ENCODE results near the gene NKX6-1. TPM values are rescaled to one million over a fixed set of nuclear protein-coding genes. Genes with fewer than 3 reads are reported as not detected.

Gene NKX6-1
- total and polyA plus RNA-seq, 3 donors from 2014 or later, result 0.87 to 1.9 (median 1.3) TPM

- Histone ChIP-seq H3K36me3 (ENCODE audit: low read depth, missing control alignments) (no peaks in the 10 kb centered on the region), H3K9me3 (no peaks in the 10 kb centered on the region), H3K27ac (no peak overlapping the region), H3K27me3 (no peaks in the 10 kb centered on the region), H3K4me3 (no peak overlapping the region), H3K4me1 (no peaks in the 10 kb centered on the region)
- DNase-seq, result no peak
- 47 to 58% methylated on average over 4 of the region's 4 CpGs for WGBS, 2 donors
- intact Hi-C loops (cut with DNase I; ENCODE audit: low total_unique reads), result no loop called here
- TF ChIP-seq CTCF (IDR thresholded peaks at IDR 0.05), result no peak
- no peak for TF ChIP-seq POLR2A (IDR thresholded peaks at IDR 0.05)
Measured at GRCh38 chr4:84470204-84470785, 28.8 kb downstream of the NKX6-1 start.

GRCh38 chr4:84467601-84468000 is 31.5 kb downstream of the NKX6-1 start:
- intact Hi-C loops (cut with DNase I; ENCODE audit: low total_unique reads), result no loop called here
- Histone ChIP-seq H3K4me1 (no peaks in the 10 kb centered on the region), H3K27me3 (no peaks in the 10 kb centered on the region), H3K9me3 (no peaks in the 10 kb centered on the region), H3K36me3 (ENCODE audit: low read depth, missing control alignments) (no peaks in the 10 kb centered on the region), H3K27ac (no peak overlapping the region), H3K4me3 (no peak overlapping the region)
- WGBS, 2 donors, result 45% methylated on average over 3 of the region's 3 CpGs
- TF ChIP-seq POLR2A (IDR thresholded peaks at IDR 0.05), result no peak
- TF ChIP-seq CTCF (IDR thresholded peaks at IDR 0.05), result no peak
- no peak for DNase-seq

GRCh38 chr4:84459783-84460182 is 39.3 kb downstream of the NKX6-1 start:
- intact Hi-C loops (cut with DNase I; ENCODE audit: low total_unique reads), result no loop called here
- H3K27me3 ChIP-seq, result no peaks in the 10 kb centered on the region
- 87 to 97% methylated on average over 1 of the region's 1 CpG for WGBS, 2 donors

GRCh38 chr4:84456157-84456556 is 42.9 kb downstream of the NKX6-1 start:
- no peaks in the 10 kb centered on the region for H3K36me3 ChIP-seq (ENCODE audit: low read depth, missing control alignments)
- H3K9me3 ChIP-seq, result no peaks in the 10 kb centered on the region
- WGBS, 2 donors, result 64 to 71% methylated on average over 4 of the region's 4 CpGs
- DNase-seq, result no peak
- no peaks in the 10 kb centered on the region for H3K4me1 ChIP-seq
- no peaks in the 10 kb centered on the region for H3K27me3 ChIP-seq
- intact Hi-C loops (cut with DNase I; ENCODE audit: low total_unique reads), result no loop called here
- H3K4me3 ChIP-seq, result no peak overlapping the region
- no peak overlapping the region for H3K27ac ChIP-seq
- TF ChIP-seq CTCF (IDR thresholded peaks at IDR 0.05) (no peak), POLR2A (IDR thresholded peaks at IDR 0.05) (no peak)

More at GRCh38 chr4:84459783-84460182, 39.3 kb downstream of the NKX6-1 start:
- no peaks in the 10 kb centered on the region for H3K9me3 ChIP-seq
- no peak for DNase-seq
- no peak for TF ChIP-seq CTCF (IDR thresholded peaks at IDR 0.05)
- TF ChIP-seq POLR2A (IDR thresholded peaks at IDR 0.05), result no peak
- no peaks in the 10 kb centered on the region for H3K36me3 ChIP-seq (ENCODE audit: low read depth, missing control alignments)
- H3K4me1 ChIP-seq, result no peaks in the 10 kb centered on the region
- H3K4me3 ChIP-seq, result no peak overlapping the region
- no peak overlapping the region for H3K27ac ChIP-seq

- Histone ChIP-seq H3K4me3 (no peak overlapping the region), H3K36me3 (ENCODE audit: low read depth, missing control alignments) (no peaks in the 10 kb centered on the region), H3K4me1 (no peaks in the 10 kb centered on the region), H3K9me3 (no peaks in the 10 kb centered on the region), H3K27me3 (no peaks in the 10 kb centered on the region), H3K27ac (no peak overlapping the region)
- intact Hi-C loops (cut with DNase I; ENCODE audit: low total_unique reads), result no loop called here
- DNase-seq, result no peak
- TF ChIP-seq POLR2A (IDR thresholded peaks at IDR 0.05), result no peak
- no peak for TF ChIP-seq CTCF (IDR thresholded peaks at IDR 0.05)
- WGBS, 2 donors, result 42 to 50% methylated on average over 3 of the region's 3 CpGs
Measured at GRCh38 chr4:84455697-84456096, 43.4 kb downstream of the NKX6-1 start.
